MCF 10A (cell line): Measurements from ENCODE around the gene FGF14. TPM values are rescaled to one million over a fixed set of nuclear protein-coding genes. Genes with fewer than 3 reads are reported as not detected.

Experiments used
- BruUV-seq: library from RNA; stranded (reverse); fragments of 400-500 nt; replicated peaks from 2 replicates; lab custom pipeline; 2021; lab: Mats Ljungman, UMichigan
- CTCF ChIA-PET: fragments of 300-600 bp; sonication (Branson Sonifier 250); formaldehyde crosslinking; extraction: SDS; loops from one replicate; lab custom pipeline; 2021; ENCODE audit warnings: antibody characterized with exemption, inconsistent platforms; lab: Yijun Ruan, JAX
- POLR2A ChIA-PET: fragments of 300-600, 350-650 bp; sonication (Branson Sonifier 250); formaldehyde crosslinking; extraction: SDS; loops from one replicate; lab custom pipeline; 2020; ENCODE audit warnings: antibody characterized with exemption, inconsistent platforms; lab: Yijun Ruan, JAX
- DNase-seq: peaks from one replicate; pipeline ENCODE4 v3.0.0-alpha.2; 2018; ENCODE audit not compliant: unreplicated experiment
- H3K27ac Mint-ChIP-seq: one replicate; pipeline ENCODE4 v1.8.0; 2022; ENCODE audit warnings: mild to moderate bottlenecking, low read depth, mixed read lengths; ENCODE audit not compliant: unreplicated experiment
- H3K27me3 Mint-ChIP-seq: one replicate; pipeline ENCODE4 v1.8.0; 2022; ENCODE audit warnings: mixed read lengths; ENCODE audit not compliant: insufficient read depth, unreplicated experiment
- H3K36me3 Mint-ChIP-seq: one replicate; pipeline ENCODE4 v1.8.0; 2022; ENCODE audit warnings: mild to moderate bottlenecking, moderate library complexity, mixed read lengths; ENCODE audit not compliant: insufficient read depth, unreplicated experiment
- H3K4me1 Mint-ChIP-seq: one replicate; pipeline ENCODE4 v1.8.0; 2022; ENCODE audit warnings: mixed read lengths; ENCODE audit not compliant: insufficient read depth, unreplicated experiment
- H3K4me3 Mint-ChIP-seq: one replicate; pipeline ENCODE4 v1.8.0; 2022; ENCODE audit warnings: mild to moderate bottlenecking, moderate library complexity, mixed read lengths; ENCODE audit not compliant: unreplicated experiment
- H3K9me3 Mint-ChIP-seq: one replicate; pipeline ENCODE4 v1.8.0; 2022; ENCODE audit warnings: mixed read lengths; ENCODE audit not compliant: unreplicated experiment
- CTCF ChIP-seq: fragments of 200-600 bp; IDR thresholded peaks from one replicate; pipeline ENCODE4 v1.8.0; 2022; ENCODE audit warnings: antibody characterized with exemption, mild to moderate bottlenecking; ENCODE audit not compliant: unreplicated experiment
- intact Hi-C: fragments of 100-400 bp; cut with micrococcal nuclease; formaldehyde crosslinking; loops from 2 replicates; pipeline ENCODE4 v1.14.1; 2022
- total RNA-seq: library from RNA; stranded (reverse); gene quantifications from 2 replicates; pipeline ENCODE4 v1.2.3, GENCODE V29; 2022

Gene FGF14
- total RNA-seq, 1 experiment from 2014 or later, result not detected

GRCh38 chr13:102317593-102317992 is 84.3 kb downstream of the FGF14 start:
- TF ChIP-seq CTCF, result no peak
- DNase-seq, result no peak
- Mint-ChIP-seq H3K36me3 (no peaks in the 10 kb centered on the region), H3K9me3 (no peaks in the 10 kb centered on the region), H3K4me1 (peaks cover 6% of the 10 kb centered on the region), H3K27me3 (no peaks in the 10 kb centered on the region), H3K27ac (no peak overlapping the region), H3K4me3 (no peak overlapping the region)
- ChIA-PET CTCF (no interaction called here), POLR2A (interaction anchor here (0.7 kb wide), 1 partner anchor 33 kb away, joined by 4 read pairs; no protein-coding TSS in a partner anchor)
- intact Hi-C loops, result no loop called here
- no TSS peak for BruUV-seq

DNA sequence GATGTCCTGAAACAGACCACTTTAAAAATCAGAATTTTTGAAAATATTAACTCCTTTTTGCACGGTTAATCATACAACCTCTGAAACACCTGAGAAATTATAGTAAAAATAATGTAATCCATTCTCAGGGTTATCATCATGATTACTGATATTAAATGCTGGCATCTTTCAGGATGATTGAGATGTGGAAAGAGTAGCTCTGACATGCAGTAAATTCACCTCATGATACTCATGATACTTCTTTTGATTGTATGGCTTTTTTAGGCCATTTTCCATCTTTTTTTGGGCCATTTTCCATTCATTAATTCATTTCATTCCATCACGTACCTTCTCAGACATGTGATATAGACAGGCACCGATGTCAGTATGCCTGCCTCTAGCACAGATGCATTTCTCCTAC is 85.1 kb downstream of the FGF14 start:
- no peaks in the 10 kb centered on the region for H3K9me3 Mint-ChIP-seq
- H3K36me3 Mint-ChIP-seq, result no peaks in the 10 kb centered on the region
- TF ChIP-seq CTCF, result no peak
- BruUV-seq, result no TSS peak
- intact Hi-C loops, result no loop called here
- H3K27ac Mint-ChIP-seq, result no peak overlapping the region
- CTCF ChIA-PET, result no interaction called here
- POLR2A ChIA-PET, result no interaction called here
- no peak for DNase-seq
- H3K4me1 Mint-ChIP-seq, result peaks cover 6% of the 10 kb centered on the region
- H3K27me3 Mint-ChIP-seq, result no peaks in the 10 kb centered on the region
- no peak overlapping the region for H3K4me3 Mint-ChIP-seq

GRCh38 chr13:102312841-102313240 is 89.0 kb downstream of the FGF14 start:
- Mint-ChIP-seq H3K4me3 (no peak overlapping the region), H3K27me3 (no peaks in the 10 kb centered on the region), H3K4me1 (peaks cover 6% of the 10 kb centered on the region), H3K36me3 (no peaks in the 10 kb centered on the region), H3K9me3 (no peaks in the 10 kb centered on the region), H3K27ac (no peak overlapping the region)
- ChIA-PET CTCF (interaction anchor here (1.1 kb wide), 1 partner anchor 11 kb away, joined by 4 read pairs; no protein-coding TSS in a partner anchor), POLR2A (no interaction called here)
- DNase-seq, result no peak
- BruUV-seq, result no TSS peak
- TF ChIP-seq CTCF, result no peak
- intact Hi-C loops, result no loop called here

DNA sequence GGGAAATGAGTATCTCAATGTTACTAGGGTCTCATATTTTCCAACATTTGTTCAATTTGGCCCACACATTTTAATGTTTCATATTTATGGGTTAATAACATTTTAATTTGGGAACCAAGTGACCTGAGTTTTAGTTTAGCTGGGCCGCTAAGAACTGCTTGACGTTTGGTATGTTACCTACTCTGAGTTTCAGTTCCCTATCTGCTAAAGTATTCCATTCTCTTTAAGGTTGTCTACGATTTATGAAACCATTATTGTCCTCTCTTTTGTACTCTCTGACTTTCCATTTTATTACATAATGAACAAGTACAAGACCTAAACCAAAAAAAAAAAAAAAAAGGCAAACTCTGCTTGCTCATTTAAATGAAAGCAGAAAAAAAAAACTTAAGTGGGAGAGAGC is 89.9 kb downstream of the FGF14 start:
- ChIA-PET CTCF (interaction anchor here (0.7 to 1.1 kb wide), 3 partner anchors 9 to 48 kb away, joined by 3 to 7 read pairs (median 4); no protein-coding TSS in a partner anchor), POLR2A (no interaction called here)
- no peak for TF ChIP-seq CTCF
- Mint-ChIP-seq H3K27me3 (no peaks in the 10 kb centered on the region), H3K4me1 (peaks cover 6% of the 10 kb centered on the region), H3K36me3 (no peaks in the 10 kb centered on the region), H3K9me3 (no peaks in the 10 kb centered on the region), H3K4me3 (no peak overlapping the region), H3K27ac (no peak overlapping the region)
- intact Hi-C loops, result loop anchor here (2.0 kb wide), 1 partner anchor 65 kb away; no protein-coding TSS in a partner anchor
- no peak for DNase-seq
- BruUV-seq, result no TSS peak
